ENCODE results near the gene CTDSPL.

CTDSPL gene

GRCh38 chr3:37891227-37891626 lies 29.5 kb downstream of the CTDSPL start:
- ATAC-seq: no peak
- TF ChIP-seq ZFP3 (CRISPR knock-in tag; IDR thresholded peaks at IDR 0.05) (no peak), ZNF70 (CRISPR knock-in tag; IDR thresholded peaks at IDR 0.05) (no peak), POU6F1 (CRISPR knock-in tag; IDR thresholded peaks at IDR 0.05; ENCODE audit: borderline replicate concordance, low read depth) (no peak), OSR1 (CRISPR knock-in tag; IDR thresholded peaks at IDR 0.05) (no peak)

- TF ChIP-seq CSDC2 (CRISPR knock-in tag; IDR thresholded peaks at IDR 0.05) (no peak), OSR1 (CRISPR knock-in tag; IDR thresholded peaks at IDR 0.05) (no peak), TCF4 (CRISPR knock-in tag; IDR thresholded peaks at IDR 0.05; ENCODE audit: borderline replicate concordance) (no peak), RARB (CRISPR knock-in tag; IDR thresholded peaks at IDR 0.05) (no peak), PATZ1 (CRISPR knock-in tag; IDR thresholded peaks at IDR 0.05; ENCODE audit: borderline replicate concordance) (no peak), ZNF8 (CRISPR knock-in tag; IDR thresholded peaks at IDR 0.05) (no peak), ZC3H10 (CRISPR knock-in tag; IDR thresholded peaks at IDR 0.05) (no peak)
- ATAC-seq: no peak
These were observed 31.4 kb downstream of the CTDSPL start for GRCh38 chr3:37892927-37893600.

- TF ChIP-seq GLIS3 (CRISPR knock-in tag; IDR thresholded peaks at IDR 0.05) (no peak), OSR1 (CRISPR knock-in tag; IDR thresholded peaks at IDR 0.05) (no peak), TSHZ2 (CRISPR knock-in tag; IDR thresholded peaks at IDR 0.05) (no peak), PATZ1 (CRISPR knock-in tag; IDR thresholded peaks at IDR 0.05; ENCODE audit: borderline replicate concordance) (no peak), TCF4 (CRISPR knock-in tag; IDR thresholded peaks at IDR 0.05; ENCODE audit: borderline replicate concordance) (no peak), TOX (CRISPR knock-in tag; IDR thresholded peaks at IDR 0.05; ENCODE audit: borderline replicate concordance) (no peak), ZC3H10 (CRISPR knock-in tag; IDR thresholded peaks at IDR 0.05) (no peak), CSRNP3 (CRISPR knock-in tag; IDR thresholded peaks at IDR 0.05) (no peak), ZNF70 (CRISPR knock-in tag; IDR thresholded peaks at IDR 0.05) (no peak), ISL1 (CRISPR knock-in tag; IDR thresholded peaks at IDR 0.05) (no peak), ZNF8 (CRISPR knock-in tag; IDR thresholded peaks at IDR 0.05) (no peak), SNAI2 (CRISPR knock-in tag; IDR thresholded peaks at IDR 0.05) (no peak)
- ATAC-seq: no peak
These were observed 35.1 kb downstream of the CTDSPL start for GRCh38 chr3:37896827-37897226.

GRCh38 chr3:37897763-37898162 lies 36.1 kb downstream of the CTDSPL start:
- TF ChIP-seq ESRRG (CRISPR knock-in tag; IDR thresholded peaks at IDR 0.05): no peak
- TF ChIP-seq ISL1 (CRISPR knock-in tag; IDR thresholded peaks at IDR 0.05): no peak
- TF ChIP-seq ZC3H10 (CRISPR knock-in tag; IDR thresholded peaks at IDR 0.05): no peak
- TF ChIP-seq RARB (CRISPR knock-in tag; IDR thresholded peaks at IDR 0.05): no peak
- no peak for TF ChIP-seq ARNTL (CRISPR knock-in tag; IDR thresholded peaks at IDR 0.05; ENCODE audit: borderline replicate concordance, low read depth)
- no peak for TF ChIP-seq SNAI2 (CRISPR knock-in tag; IDR thresholded peaks at IDR 0.05)
- ATAC-seq: no peak

Data from SK-N-SH treated with all-trans-retinoic acid at 6 μM for 48 hours (cell line).